ENCODE data around the gene NCEH1. TPM values are rescaled to one million over a fixed set of nuclear protein-coding genes. Genes with fewer than 3 reads are reported as not detected.

NCEH1 gene
- total RNA-seq, 4 donors from 2014 or later, result 8.3 to 12.4 (median 11.0) TPM

- no peaks in the 10 kb centered on the region for H3K36me3 ChIP-seq
- no peaks in the 10 kb centered on the region for H3K9me3 ChIP-seq
- no peak overlapping the region for H3K27ac ChIP-seq
- 79 to 86% methylated on average over 3 of the region's 3 CpGs for WGBS, 2 donors
- intact Hi-C loops (cut with DNase I), result no loop called here
- H3K4me1 ChIP-seq, result peaks cover 0 to 5% of the 10 kb centered on the region in 2 donors
- H3K4me3 ChIP-seq (replicated peaks in 1 of 3), result no peak overlapping the region
- H3K27me3 ChIP-seq, result no peaks in the 10 kb centered on the region
- no peak for DNase-seq
- no peak for TF ChIP-seq CTCF (IDR thresholded peaks at IDR 0.05)
- TF ChIP-seq POLR2A (IDR thresholded peaks at IDR 0.05), result no peak
These were observed 51.4 kb downstream of the NCEH1 start for GRCh38 chr3:172659246-172660002.

DNA sequence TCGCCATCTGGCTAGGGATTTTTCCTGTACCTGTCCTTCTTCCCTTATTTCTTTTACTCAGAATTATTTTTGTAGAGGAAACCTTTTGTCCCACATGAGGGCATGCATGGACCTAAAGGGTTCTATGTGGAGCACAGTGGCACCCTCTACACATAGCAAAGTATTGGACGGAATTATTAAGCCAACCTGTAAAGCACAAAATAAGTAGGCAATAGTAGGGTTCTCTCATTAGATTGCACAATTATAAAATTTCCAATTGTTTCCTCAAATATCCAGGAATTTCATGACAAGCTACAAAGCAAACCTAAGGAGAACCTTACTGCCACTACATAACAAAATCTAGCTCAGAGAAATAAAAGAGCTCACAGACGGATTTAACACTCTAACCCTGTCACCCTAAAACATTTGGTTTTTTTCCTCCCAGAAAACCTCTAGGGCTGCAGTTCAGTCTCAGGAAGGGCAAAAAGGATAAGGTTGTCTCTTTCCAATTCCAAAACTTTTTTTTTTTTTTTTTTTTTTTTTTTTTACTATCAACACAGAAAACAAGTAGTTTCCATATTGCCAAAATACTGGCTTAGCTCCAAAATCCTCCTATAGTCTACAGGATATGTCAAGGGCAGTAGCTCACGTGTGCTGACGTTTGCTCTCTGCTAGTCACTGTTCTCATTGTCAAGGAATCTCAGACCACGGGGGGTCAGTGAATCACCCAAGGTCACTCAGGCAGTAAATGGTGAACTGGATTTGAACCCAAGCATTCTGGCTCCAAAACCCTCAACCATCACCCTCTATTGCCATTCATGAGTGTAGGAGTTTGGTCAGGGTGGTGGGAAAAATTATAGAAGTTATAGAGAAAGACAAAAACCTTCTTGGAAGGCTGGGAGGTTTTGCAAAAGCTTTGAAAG is 52.3 kb downstream of the NCEH1 start:
- intact Hi-C loops (cut with DNase I), result no loop called here
- no peak for DNase-seq
- WGBS, 2 donors, result 78 to 85% methylated on average over 6 of the region's 6 CpGs
- Histone ChIP-seq H3K27ac (no peak overlapping the region), H3K27me3 (no peaks in the 10 kb centered on the region), H3K4me1 (peaks cover 0 to 5% of the 10 kb centered on the region in 2 donors), H3K9me3 (no peaks in the 10 kb centered on the region), H3K36me3 (no peaks in the 10 kb centered on the region), H3K4me3 (replicated peaks in 1 of 3) (no peak overlapping the region)
- TF ChIP-seq POLR2A (IDR thresholded peaks at IDR 0.05) (no peak), CTCF (IDR thresholded peaks at IDR 0.05) (no peak)

DNA sequence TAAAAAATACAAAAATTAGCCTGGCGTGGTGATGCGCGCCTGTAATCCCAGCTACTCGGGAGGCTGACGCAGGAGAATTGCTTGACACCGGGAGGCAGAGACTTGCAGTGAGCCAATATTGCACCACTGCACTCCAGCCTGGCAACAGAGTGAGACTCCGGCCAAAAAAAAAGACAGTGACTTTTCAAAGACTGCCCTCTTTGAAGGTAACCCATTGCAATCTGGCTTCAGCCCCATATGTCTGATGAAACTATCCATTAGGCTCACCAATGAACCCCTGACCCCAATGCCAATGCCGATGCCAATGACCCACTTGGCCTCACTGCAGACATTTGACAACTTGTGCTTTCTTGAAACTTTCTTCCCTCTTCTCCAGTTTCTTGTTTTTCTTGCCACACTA is 54.3 kb downstream of the NCEH1 start:
- intact Hi-C loops (cut with DNase I), result no loop called here
- no peak for DNase-seq
- Histone ChIP-seq H3K27ac (no peak overlapping the region), H3K36me3 (no peaks in the 10 kb centered on the region), H3K4me1 (peaks cover 0 to 5% of the 10 kb centered on the region in 2 donors), H3K27me3 (no peaks in the 10 kb centered on the region), H3K4me3 (replicated peaks in 1 of 3) (no peak overlapping the region), H3K9me3 (no peaks in the 10 kb centered on the region)
- TF ChIP-seq POLR2A (IDR thresholded peaks at IDR 0.05) (no peak), CTCF (IDR thresholded peaks at IDR 0.05) (no peak)
- WGBS, 2 donors, result 83 to 92% methylated on average over 8 of the region's 8 CpGs

DNA sequence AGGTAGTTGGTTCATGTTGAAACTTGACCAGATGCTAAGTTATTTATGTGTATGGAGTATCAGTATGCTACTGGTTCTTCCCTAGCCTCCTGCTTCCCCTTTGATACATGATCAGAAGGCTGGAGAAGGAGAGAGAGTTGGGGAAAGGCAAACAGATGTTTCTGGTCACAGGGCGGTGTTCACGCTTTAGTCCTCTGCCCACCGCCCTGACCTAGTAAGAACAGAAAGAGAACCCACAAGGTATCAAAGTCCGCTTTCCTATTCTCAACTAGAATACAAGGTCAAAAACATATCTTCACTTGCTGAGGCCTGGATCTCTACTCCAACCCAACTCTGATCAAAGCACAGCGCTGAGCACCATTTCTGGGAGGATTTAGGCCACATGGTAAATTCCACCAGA is 55.5 kb downstream of the NCEH1 start:
- no peak for DNase-seq
- no peaks in the 10 kb centered on the region for H3K27me3 ChIP-seq
- intact Hi-C loops (cut with DNase I), result no loop called here
- 94 to 98% methylated on average over 5 of the region's 5 CpGs for WGBS, 2 donors
- no peaks in the 10 kb centered on the region for H3K36me3 ChIP-seq
- peaks cover 0 to 5% of the 10 kb centered on the region in 2 donors for H3K4me1 ChIP-seq
- no peak overlapping the region for H3K27ac ChIP-seq
- no peak overlapping the region for H3K4me3 ChIP-seq (replicated peaks in 1 of 3)
- no peaks in the 10 kb centered on the region for H3K9me3 ChIP-seq
- TF ChIP-seq CTCF (IDR thresholded peaks at IDR 0.05) (no peak), POLR2A (IDR thresholded peaks at IDR 0.05) (no peak)

DNA sequence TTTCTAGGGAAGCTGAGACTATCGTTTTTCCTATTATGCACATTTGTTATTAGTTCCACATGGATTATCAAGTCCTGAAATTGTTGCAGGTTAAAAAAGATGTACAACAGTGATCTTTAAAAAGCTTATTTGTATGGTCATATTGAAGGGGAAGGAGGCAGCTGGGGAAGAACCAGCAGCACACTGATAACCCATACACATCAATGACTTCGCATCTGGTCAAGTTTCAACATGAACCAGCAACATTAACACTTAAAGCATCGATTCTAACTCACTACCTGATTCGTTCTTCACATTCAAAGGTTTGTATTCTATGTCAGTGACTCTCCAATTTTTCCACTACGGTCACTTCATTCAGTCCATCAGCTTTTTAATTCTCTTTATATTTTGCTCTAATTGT is 56.4 kb downstream of the NCEH1 start:
- no peak overlapping the region for H3K4me3 ChIP-seq (replicated peaks in 1 of 3)
- no peak for DNase-seq
- no peaks in the 10 kb centered on the region for H3K27me3 ChIP-seq
- no peak for TF ChIP-seq POLR2A (IDR thresholded peaks at IDR 0.05)
- no peak for TF ChIP-seq CTCF (IDR thresholded peaks at IDR 0.05)
- intact Hi-C loops (cut with DNase I), result no loop called here
- H3K36me3 ChIP-seq, result no peaks in the 10 kb centered on the region
- WGBS, 2 donors, result 87 to 94% methylated on average over 5 of the region's 5 CpGs
- no peaks in the 10 kb centered on the region for H3K9me3 ChIP-seq
- H3K4me1 ChIP-seq, result peaks cover 0 to 5% of the 10 kb centered on the region in 2 donors
- no peak overlapping the region for H3K27ac ChIP-seq

All from thyroid gland (tissue), 4 donors.